SH-SY5Y (cell line): ENCODE results near the gene DGKH.

Source experiments
- GATA2 ChIP-seq: IDR thresholded peaks from 2 replicates; pipeline ENCODE4 v1.6.1; 2011; ENCODE audit warnings: mild to moderate bottlenecking, low read depth, low read length
- GATA3 ChIP-seq: IDR thresholded peaks from 2 replicates; pipeline ENCODE4 v1.6.1; 2011; ENCODE audit warnings: low read depth, mild to moderate bottlenecking, low read length, moderate library complexity

DNA sequence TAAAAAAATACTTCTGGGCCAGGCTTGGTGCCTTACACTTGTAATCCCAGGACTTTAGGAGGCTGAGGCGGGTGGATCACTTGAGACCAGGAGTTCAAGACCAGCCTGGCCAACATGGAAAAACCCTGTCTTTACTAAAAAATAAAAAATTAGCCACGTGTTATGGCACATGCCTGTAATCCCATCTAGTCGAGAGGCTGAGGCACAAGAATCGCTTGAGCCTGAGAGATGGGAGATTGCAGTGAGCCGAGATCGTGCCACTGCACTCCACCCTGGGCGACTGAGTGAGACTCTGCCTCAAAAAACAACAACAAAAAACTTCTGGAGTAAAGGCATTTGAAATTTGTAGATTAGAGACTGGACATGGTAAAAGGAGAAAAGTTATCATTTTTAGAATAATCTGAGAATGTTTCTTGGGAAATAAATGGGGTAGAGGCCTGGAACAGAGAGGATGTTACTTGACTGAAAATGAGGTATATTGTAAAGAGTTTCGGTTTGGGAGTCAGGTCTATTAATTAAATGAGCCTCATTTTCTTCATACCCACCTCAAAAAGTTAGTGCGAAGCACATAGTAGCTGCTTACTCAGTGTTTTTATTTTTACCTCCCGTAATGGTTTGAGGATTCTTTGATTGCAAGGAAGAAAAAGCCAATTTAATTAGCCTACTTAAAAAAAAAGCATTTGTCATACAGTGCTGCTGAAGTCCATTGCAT, 226.1 kb downstream of the DGKH start:
- TF ChIP-seq GATA2 (no peak), GATA3 (no peak)
